ENCODE measurements around the gene GATD1.

DNA sequence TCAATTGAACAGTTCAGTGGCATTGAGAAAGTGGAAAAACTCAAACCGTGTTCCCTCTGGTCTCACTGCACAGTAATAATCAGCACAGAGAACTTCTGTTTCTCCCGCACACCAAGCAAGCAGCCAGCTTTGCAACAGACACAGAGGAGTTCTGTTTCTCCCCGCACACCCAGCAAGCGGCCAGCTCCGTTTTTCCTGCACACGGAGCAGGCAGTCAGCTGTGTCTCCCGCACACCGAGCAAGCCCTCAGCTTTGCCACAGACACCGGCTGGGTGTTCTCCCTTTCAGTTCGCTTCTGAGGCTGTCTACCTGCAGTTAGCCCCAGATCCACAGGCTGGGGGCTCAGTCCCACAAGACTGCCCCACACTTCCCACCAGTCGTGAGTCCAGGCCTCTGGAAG lies 39.9 kb downstream of the GATD1 start:
- TF ChIP-seq GATA2 (IDR thresholded peaks at IDR 0.05; ENCODE audit: low read depth, low read length), result no peak
- no peak for TF ChIP-seq GATA3 (IDR thresholded peaks at IDR 0.05; ENCODE audit: low read depth, low read length)

All from SH-SY5Y (cell line).